Gastroesophageal sphincter (tissue), 4 donors: ENCODE measurements around the gene PRDM16. TPM values are rescaled to one million over a fixed set of nuclear protein-coding genes. Genes with fewer than 3 reads are reported as not detected.

Experiments
- ATAC-seq: fragments of 150-250 bp; one replicate; pipeline ENCODE4 v1.9.1; 2016; ENCODE audit warnings: mild to moderate bottlenecking, moderate library complexity
- H3K27ac ChIP-seq, 4 donors: fragments of 200-600 bp; sonication (generic) in 3 of 4; 1 replicate in 3 of 4; 2 replicates in 1 of 4; pipeline ENCODE4 v1.5.1; 2016 to 2019
- H3K27me3 ChIP-seq: fragments of 200-600 bp; sonication (generic); one replicate; pipeline ENCODE4 v1.5.1; 2019
- H3K36me3 ChIP-seq, 2 donors: fragments of 200-600 bp; sonication (generic); one replicate each; pipeline ENCODE4 v1.5.1; 2019; ENCODE audit warnings: control low read depth in 1 of 2
- H3K4me1 ChIP-seq, 3 donors: fragments of 200-600 bp; sonication (generic); 1 replicate in 2 of 3; 2 replicates in 1 of 3; pipeline ENCODE4 v1.5.1; 2016 to 2019; ENCODE audit warnings: control low read depth in 2 of 3
- H3K4me3 ChIP-seq, 2 donors: fragments of 200-600 bp; sonication (generic); one replicate each; pipeline ENCODE4 v1.5.1; 2019; ENCODE audit warnings: mild to moderate bottlenecking in 1 of 2, moderate library complexity in 1 of 2
- H3K9me3 ChIP-seq, 3 donors: fragments of 200-600 bp; sonication (generic); one replicate each; pipeline ENCODE4 v1.5.1; 2017 to 2019; ENCODE audit warnings: control low read depth in 2 of 3
- EP300 ChIP-seq: sonication (generic); formaldehyde crosslinking; IDR thresholded peaks from one replicate; pipeline ENCODE4 v1.6.1; 2017; ENCODE audit warnings: antibody characterized with exemption, mild to moderate bottlenecking
- POLR2A ChIP-seq, 2 donors: fragments of 450-650 bp; IDR thresholded peaks; one replicate each; pipeline ENCODE4 v1.6.1; 2017; ENCODE audit warnings: antibody characterized with exemption in 2 of 2, mild to moderate bottlenecking in 2 of 2, moderate library complexity in 1 of 2
- POLR2AphosphoS5 ChIP-seq: sonication (generic); formaldehyde crosslinking; IDR thresholded peaks from one replicate; pipeline ENCODE4 v1.6.1; 2017; ENCODE audit warnings: antibody characterized with exemption
- WGBS, 2 donors: methylation state at CpG; one replicate each; pipeline ENCODE4 v1.1.5; 2018; ENCODE audit warnings: low coverage in 1 of 2; 5-methylcytosine and 5-hydroxymethylcytosine counted together
- total RNA-seq, 4 donors: library from RNA; depleted of rRNA; stranded (reverse); fragments of >200 nt; gene quantifications; one replicate each; pipeline ENCODE4 v1.1.0, GENCODE V29; 2016
- TF ChIP-seq, protein P1 (sequence below), 4 experiments: fragments of 200-600 bp in 2 of 4; fragments of 450-650 bp in 2 of 4; sonication (generic) in 1 of 4; IDR thresholded peaks; one replicate each; pipeline ENCODE4 v1.5.1; 2017 to 2019; ENCODE audit warnings: antibody characterized with exemption in 4 of 4, mild to moderate bottlenecking in 2 of 4, moderate library complexity in 2 of 4

Gene PRDM16
- total RNA-seq, 4 donors from 2014 or later: 1.1 to 3.4 (median 1.6) TPM

DNA sequence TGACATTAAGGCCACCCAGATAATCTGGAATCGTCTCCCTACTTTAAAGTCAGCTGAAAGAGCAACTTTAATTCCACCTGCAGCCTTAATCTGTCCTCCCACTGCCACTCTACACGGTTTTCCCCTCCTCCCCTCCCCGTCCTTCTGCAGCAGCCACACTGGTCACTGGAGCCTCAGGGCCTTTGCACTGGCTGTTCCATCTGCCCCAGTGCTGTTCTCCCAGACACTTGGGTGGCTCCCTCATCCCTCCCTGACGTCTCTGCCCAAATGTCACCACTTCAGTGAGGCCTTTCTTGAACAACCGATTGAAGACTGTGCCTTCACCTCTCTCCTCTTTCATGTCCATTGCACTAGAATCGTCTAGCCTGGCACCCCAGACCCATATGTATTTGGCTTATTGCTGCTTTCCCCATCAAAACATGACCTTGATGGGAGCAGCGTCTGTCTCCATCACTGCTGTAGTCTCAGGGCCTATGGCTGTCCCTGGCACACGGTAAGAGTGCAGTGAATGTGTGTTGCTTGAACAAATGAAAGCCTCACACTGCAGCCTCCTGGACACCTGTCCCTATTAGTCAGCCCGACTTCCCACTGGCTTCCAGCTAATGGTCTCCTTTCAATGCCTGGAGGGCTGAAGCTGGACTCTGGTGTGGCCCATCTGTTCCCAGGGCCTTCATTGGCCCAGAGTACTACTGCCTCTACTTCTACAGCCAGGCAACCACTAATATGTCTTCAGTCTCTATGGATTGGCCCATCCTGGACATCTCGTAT lies 10.6 kb upstream of the PRDM16 start:
- no peak for ATAC-seq
- H3K4me3 ChIP-seq: no peak overlapping the region
- TF ChIP-seq POLR2A (IDR thresholded peaks at IDR 0.05): no peak
- no peak for TF ChIP-seq EP300
- TF ChIP-seq, protein P1, sequence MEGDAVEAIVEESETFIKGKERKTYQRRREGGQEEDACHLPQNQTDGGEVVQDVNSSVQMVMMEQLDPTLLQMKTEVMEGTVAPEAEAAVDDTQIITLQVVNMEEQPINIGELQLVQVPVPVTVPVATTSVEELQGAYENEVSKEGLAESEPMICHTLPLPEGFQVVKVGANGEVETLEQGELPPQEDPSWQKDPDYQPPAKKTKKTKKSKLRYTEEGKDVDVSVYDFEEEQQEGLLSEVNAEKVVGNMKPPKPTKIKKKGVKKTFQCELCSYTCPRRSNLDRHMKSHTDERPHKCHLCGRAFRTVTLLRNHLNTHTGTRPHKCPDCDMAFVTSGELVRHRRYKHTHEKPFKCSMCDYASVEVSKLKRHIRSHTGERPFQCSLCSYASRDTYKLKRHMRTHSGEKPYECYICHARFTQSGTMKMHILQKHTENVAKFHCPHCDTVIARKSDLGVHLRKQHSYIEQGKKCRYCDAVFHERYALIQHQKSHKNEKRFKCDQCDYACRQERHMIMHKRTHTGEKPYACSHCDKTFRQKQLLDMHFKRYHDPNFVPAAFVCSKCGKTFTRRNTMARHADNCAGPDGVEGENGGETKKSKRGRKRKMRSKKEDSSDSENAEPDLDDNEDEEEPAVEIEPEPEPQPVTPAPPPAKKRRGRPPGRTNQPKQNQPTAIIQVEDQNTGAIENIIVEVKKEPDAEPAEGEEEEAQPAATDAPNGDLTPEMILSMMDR (IDR thresholded peaks at IDR 0.05): no peak
- no peak for TF ChIP-seq POLR2AphosphoS5
- H3K9me3 ChIP-seq: peaks cover 0 to 6% (median 0%) of the 10 kb centered on the region in 3 donors
- no peak overlapping the region for H3K27ac ChIP-seq
- H3K27me3 ChIP-seq: peaks cover 78% of the 10 kb centered on the region
- H3K4me1 ChIP-seq: peaks cover 0 to 10% (median 0%) of the 10 kb centered on the region in 3 donors
- H3K36me3 ChIP-seq: no peaks in the 10 kb centered on the region
- 75% methylated on average over 6 to 8 of the region's 10 CpGs for WGBS, 2 donors

DNA sequence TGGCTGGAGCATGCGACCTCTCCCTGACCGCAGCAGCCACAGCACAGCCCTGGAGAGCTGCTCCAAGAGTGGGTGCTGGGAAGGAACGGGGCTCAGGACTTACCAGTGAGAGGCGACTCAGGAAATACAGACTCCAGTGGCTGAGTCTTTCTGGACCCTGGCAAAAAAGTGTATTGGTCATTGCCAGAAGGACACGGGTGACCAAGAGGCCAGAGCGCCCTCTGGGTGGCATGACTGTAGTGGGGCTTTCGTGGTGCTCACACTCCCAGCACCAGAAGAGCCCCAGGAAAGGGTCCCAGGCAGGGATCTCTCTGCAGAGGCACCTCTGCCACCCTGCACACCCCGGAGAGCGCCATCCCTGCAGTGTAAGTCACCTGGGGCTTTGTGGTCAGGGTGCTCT lies 8.9 kb upstream of the PRDM16 start:
- peaks cover 0 to 6% (median 0%) of the 10 kb centered on the region in 3 donors for H3K9me3 ChIP-seq
- peaks cover 83% of the 10 kb centered on the region for H3K27me3 ChIP-seq
- 0 to 90% methylated on average over 1 to 2 of the region's 9 CpGs for WGBS, 2 donors
- no peak for ATAC-seq
- no peaks in the 10 kb centered on the region for H3K36me3 ChIP-seq
- peaks cover 0 to 21% (median 8%) of the 10 kb centered on the region in 3 donors for H3K4me1 ChIP-seq
- TF ChIP-seq POLR2A (IDR thresholded peaks at IDR 0.05): no peak
- no peak for TF ChIP-seq POLR2AphosphoS5
- TF ChIP-seq, protein P1 (IDR thresholded peaks at IDR 0.05): no peak
- no peak for TF ChIP-seq EP300
- no peak overlapping the region for H3K27ac ChIP-seq
- H3K4me3 ChIP-seq: no peak overlapping the region

DNA sequence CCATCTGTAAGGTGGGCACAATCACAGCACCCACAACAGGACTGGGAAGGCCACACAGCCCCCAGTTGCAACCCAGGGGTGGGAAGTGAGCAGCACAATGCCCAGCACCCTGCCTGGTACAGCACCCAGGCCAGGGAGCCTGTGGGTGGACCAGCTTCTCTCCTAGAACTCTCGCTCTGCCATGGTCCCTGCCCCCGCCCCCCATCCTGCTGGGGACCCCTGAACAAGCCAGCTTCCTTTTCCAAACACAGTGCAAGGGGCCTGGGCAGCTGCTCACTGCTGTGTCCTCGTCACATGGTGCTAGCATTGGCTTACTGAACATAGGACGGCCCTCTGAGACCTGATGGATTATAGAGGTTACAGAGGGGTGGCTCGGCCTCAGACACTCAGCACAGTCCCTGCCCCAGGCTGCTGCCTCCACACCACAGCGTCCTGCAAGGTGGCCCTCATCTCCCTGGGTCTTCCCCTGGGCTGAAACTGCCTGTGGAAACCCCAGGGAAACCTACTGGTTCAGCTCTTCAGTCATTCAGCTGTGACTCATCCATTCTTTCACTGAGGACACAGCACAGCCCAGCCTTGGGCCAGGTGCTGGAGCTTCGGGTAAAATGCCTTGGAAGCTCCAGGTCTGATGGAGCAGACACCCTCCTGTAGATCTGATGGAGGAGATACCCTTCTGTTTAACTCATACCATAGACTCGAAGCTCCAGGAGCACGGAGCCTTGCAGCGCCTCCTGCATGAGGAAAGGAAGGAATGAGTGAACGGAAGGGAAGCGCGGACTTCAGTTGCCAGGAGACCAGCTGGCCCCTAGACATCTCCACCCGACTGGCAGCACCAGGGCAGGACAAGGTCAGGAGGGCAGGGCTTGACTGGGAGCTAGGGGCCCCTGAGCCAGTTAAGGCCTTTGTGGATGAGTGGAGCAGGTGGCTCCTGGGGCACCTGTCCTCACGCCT lies 8.1 kb upstream of the PRDM16 start:
- no peaks in the 10 kb centered on the region for H3K36me3 ChIP-seq
- no peak overlapping the region for H3K4me3 ChIP-seq
- no peak for TF ChIP-seq POLR2AphosphoS5
- TF ChIP-seq, protein P1 (IDR thresholded peaks at IDR 0.05): no peak
- no peak for TF ChIP-seq EP300
- no peak for TF ChIP-seq POLR2A (IDR thresholded peaks at IDR 0.05)
- no peak overlapping the region for H3K27ac ChIP-seq
- H3K4me1 ChIP-seq: peaks cover 0 to 21% (median 8%) of the 10 kb centered on the region in 3 donors
- ATAC-seq: no peak
- WGBS, 2 donors: 55 to 68% methylated on average over 3 to 7 of the region's 15 CpGs
- peaks cover 90% of the 10 kb centered on the region for H3K27me3 ChIP-seq
- peaks cover 0 to 6% (median 0%) of the 10 kb centered on the region in 3 donors for H3K9me3 ChIP-seq

DNA sequence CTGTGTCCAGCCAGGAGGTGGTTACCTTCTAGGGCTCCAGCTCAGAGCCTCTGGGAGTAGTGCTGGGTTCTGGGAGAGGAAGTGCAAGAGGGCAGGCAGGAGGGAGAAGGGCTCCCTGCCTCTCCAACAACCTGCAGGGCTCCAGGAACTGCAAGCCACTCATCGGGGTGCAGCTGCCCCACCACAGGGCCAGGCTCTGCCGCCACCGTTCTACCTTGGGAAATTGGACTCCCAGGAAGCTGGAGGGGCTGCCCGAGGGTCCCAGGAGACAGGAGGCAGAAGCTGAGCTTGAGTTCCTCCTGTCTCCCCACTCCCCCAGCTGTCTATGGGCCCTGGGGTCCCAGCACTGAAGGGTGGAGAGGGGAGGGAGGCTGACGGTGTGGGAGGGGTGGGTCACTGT lies 7.4 kb upstream of the PRDM16 start:
- Histone ChIP-seq H3K9me3 (peaks cover 0 to 6% (median 0%) of the 10 kb centered on the region in 3 donors), H3K36me3 (no peaks in the 10 kb centered on the region), H3K27me3 (peaks cover 94% of the 10 kb centered on the region), H3K27ac (no peak overlapping the region), H3K4me1 (peaks cover 0 to 25% (median 8%) of the 10 kb centered on the region in 3 donors), H3K4me3 (no peak overlapping the region)
- no peak for ATAC-seq
- TF ChIP-seq POLR2AphosphoS5 (no peak), POLR2A (IDR thresholded peaks at IDR 0.05) (no peak), EP300 (no peak)
- TF ChIP-seq, protein P1 (IDR thresholded peaks at IDR 0.05): no peak
- no CpG with 5 or more reads among the region's 5 CpGs for WGBS, 2 donors
